ENCODE results near the gene SNAI3.

DNA sequence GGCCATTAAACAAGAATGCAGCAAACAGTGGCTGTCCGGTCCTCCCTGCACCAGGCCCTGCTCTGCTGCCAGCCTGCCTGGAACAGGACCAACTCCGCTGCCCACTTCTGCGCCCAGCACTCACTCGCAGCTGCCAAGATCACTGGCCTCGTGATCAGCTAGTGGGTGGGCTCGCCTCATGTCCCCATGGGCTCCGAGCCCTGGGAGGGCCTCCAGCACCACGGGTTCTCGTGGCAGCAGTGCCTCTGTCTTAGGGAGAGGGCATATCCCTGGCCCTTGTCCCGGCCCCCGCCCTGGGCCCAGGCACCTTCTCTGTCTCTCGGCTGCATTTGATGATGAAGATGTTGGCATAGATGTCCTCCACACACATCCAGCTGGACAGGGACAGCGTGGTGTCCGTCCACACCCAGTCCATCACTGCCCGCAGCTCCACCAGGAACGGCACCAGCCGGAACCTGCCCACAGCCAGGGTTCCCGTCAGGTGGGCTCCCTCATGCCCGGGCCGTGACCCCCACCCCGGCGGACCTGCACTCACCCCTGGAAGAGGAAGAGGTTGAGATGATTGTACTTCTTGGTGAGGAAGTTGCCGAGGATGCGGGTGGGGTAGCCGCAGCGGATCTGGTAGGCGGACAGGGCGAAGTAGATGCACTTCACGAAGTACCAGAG is 33.1 kb upstream of the SNAI3 start:
- TF ChIP-seq, protein P1, sequence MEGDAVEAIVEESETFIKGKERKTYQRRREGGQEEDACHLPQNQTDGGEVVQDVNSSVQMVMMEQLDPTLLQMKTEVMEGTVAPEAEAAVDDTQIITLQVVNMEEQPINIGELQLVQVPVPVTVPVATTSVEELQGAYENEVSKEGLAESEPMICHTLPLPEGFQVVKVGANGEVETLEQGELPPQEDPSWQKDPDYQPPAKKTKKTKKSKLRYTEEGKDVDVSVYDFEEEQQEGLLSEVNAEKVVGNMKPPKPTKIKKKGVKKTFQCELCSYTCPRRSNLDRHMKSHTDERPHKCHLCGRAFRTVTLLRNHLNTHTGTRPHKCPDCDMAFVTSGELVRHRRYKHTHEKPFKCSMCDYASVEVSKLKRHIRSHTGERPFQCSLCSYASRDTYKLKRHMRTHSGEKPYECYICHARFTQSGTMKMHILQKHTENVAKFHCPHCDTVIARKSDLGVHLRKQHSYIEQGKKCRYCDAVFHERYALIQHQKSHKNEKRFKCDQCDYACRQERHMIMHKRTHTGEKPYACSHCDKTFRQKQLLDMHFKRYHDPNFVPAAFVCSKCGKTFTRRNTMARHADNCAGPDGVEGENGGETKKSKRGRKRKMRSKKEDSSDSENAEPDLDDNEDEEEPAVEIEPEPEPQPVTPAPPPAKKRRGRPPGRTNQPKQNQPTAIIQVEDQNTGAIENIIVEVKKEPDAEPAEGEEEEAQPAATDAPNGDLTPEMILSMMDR (IDR thresholded peaks at IDR 0.05) = no peak
- no peak for TF ChIP-seq POLR2A (IDR thresholded peaks at IDR 0.05)

Data from thyroid gland (tissue), 4 donors.